Stimulated activated naive CD4-positive, alpha-beta T cell treated with Interleukin-2 at 50 U/mL for 16 hours (primary cell): ENCODE data around the gene PLD4.
"Not testable (repeated sequence)": the region's sequence is repeated elsewhere in the genome, so short reads cannot be mapped to it uniquely, and the experiment has no call there.

Experiments
- DNase-seq: peaks from one replicate; lab custom pipeline; 2025; lab: John Stamatoyannopoulos, UW

Gene PLD4

DNA sequence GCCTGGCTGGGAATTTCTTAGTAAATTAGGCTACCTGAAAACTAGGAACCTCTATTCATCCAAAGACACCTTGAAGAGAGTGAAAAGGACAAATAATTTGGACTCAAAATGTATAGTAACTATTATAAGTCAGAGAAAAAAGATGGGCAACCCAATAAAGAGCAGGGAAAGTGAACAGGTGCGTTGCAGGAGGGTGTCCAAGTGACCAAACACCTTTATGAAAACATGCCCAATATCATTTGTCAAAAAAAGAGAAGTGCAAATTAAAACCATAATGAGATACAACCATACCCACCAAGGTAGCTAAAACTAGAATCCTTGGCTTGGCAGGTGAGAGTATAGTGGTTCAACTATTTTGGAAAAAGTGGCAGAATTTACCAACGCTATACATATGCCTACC is 24.9 kb upstream of the PLD4 start:
- no peak for DNase-seq

DNA sequence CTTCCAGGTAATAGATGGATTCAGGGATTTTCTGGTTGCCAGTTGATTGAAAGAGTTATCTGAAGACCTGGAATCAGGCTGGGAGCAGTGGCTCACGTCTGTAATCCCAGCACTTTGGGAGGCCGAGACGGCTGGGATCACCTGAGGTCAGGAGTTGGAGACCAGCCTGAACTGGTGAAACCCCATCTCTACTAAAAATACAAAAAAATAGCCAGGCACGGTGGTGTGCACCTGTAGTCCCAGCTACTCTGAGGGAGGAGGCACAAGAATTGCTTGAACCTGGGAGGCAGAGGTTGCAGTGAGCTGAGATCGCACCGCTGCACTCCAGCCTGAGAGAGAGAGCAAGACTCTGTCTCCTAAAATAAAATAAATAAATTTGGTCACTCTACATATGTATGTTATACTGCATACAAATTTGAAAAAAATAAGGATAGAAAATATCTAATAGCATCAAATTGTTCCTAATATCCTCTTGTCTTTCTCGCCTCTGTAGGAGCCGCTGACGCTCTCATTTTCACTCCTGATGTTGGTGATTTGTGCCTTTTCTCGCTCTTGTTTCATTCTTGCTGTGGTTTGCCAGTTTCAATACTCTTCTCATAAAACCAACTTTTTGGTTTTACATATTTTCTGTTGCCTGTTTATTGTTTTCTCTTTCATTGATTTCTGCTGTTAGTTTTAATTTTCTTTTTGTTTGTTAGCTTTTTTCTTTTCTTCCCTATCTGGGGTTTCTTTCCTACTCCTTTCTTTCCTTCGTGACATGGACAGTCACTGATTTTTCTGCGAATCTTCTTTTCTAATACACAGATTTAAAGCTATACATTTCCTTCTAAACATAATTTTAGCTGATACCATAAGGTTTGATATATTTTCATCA is 23.8 kb upstream of the PLD4 start:
- no peak for DNase-seq

DNA sequence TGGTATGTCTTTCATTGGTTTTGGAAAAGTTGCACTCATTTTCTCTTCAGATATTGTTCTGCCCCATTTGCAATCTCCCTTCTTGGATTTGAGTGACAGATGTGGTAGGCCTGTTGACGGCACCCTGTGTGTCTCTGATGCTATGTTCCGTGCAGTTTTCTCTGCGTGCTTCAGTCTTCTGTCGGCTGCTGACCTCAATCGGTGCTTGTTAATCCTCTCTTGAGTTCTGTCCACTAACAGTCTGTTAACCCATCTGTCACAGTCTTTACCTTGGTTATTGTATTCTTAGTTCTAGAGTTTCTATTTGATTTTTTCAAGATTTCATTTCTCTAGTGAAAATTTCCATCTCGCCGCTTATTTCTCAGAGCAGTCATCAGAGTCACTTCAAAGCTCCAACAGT is 20.7 kb upstream of the PLD4 start:
- no peak for DNase-seq

DNA sequence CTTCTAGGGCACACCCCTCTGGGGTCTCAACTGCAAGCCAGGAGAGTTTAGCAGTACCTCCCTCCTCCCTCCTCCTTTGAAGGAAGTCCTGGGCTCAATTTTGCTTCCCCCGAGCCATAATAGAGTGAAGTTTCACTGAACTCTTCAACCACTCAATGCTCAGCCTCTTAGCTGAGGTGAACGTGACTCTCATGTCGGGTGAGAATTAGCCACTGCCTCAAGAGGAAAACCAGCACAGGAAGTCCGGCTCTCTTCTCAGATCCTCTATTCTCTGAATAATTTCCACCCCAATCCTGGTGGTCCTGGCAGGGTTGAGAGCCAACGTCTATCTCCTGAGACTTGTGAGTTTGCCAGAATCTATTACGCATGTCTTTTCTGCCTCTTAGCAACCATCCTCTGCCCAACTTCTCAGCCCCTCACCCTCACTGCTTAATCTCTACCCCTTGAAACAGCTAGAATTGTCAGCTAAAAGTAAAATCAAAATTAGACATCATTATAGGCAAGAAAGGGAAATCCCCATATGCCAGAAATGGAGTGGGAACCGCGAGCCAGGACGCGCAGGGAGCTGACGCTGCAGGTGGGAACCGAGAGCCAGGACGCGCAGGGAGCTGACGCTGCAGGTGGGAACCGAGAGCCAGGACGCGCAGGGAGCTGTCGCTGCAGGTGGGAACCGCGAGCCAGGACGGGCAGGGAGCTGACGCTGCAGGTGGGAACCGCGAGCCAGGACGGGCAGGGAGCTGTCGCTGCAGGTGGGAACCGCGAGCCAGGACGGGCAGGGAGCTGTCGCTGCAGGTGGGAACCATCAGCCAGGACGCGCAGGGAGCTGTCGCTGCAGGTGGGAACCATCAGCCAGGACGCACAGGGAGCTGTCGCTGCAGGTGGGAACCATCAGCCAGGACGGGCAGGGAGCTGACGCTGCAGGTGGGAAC is 19.8 kb upstream of the PLD4 start:
- not testable (repeated sequence) for DNase-seq

DNA sequence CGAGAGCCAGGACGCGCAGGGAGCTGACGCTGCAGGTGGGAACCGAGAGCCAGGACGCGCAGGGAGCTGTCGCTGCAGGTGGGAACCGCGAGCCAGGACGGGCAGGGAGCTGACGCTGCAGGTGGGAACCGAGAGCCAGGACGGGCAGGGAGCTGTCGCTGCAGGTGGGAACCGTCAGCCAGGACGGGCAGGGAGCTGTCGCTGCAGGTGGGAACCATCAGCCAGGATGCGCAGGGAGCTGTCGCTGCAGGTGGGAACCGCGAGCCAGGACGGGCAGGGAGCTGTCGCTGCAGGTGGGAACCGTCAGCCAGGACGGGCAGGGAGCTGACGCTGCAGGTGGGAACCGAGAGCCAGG is 19.1 kb upstream of the PLD4 start:
- not testable (repeated sequence) for DNase-seq

DNA sequence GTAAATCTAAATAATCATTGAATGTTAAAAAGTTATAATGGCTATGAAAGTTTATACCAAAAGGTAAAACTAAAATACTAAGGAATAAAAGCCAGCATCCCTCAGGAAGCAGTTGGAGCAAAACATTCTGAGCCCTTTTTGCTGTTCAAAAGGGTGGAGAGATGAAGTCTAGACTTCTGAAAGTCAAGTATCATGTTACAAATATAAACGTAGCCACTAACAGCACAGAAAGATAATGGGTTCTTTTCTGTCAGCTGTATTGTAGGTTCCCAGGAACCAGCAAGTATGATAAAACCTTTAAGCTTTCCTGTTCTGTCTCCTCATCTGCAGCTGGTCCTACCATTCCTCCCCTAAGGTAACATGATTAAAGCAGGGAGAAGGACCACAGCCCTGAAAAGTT is 16.4 kb upstream of the PLD4 start:
- no peak for DNase-seq

DNA sequence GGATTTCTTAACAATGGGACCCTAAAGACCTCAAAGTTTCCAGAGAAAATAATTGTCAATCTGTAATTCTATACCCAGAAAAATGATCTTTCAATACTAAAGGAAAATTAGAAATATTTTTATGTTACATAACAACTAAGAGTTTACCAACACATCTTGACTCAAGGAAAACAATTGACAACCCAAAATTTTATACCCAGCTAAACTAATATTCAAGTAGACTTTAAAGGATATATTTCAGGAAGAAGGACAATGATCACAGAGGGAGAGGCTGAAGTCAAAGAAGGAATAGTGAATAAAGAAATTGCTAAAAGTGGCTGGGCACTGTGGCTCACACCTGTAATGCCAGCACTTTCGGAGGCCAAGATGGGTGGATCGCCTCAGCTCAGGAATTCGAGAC is 12.6 kb upstream of the PLD4 start:
- DNase-seq: no peak

DNA sequence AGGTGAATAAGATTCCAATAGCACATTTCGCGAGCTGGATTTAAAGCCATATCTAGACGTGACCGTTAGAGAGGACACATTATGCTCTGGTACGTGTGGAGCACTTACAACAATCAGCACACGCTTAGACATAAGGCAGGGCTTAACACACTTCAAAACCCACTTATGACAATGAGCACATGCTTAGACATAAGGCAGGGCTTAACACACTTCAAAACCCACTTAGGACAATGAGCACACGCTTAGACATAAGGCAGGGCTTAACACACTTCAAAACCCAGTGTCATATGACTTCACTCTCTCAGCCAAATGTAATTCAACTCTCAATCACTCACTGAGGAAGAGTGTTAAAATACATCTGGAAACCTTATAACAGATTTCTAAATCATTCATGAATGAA is 11.2 kb upstream of the PLD4 start:
- DNase-seq: no peak

DNA sequence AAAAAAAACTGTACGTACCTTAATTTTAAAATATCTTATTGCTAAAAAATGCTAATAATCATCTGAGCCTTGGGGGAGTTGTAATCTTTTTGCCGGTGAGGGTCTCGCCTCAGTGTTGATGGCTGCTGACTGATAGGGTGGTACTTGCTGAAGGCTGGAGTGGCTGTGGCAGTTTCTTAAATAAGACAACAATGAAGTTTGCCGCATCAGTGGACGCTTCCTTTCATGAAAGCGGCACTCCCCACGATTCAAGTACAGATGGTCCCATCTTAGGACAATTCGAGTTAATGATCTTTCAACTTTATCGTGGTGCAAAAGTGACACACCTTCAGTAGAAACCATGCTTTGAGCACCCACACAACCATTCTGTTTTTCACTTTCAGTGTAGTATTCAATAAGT is 7.6 kb upstream of the PLD4 start:
- DNase-seq: no peak

DNA sequence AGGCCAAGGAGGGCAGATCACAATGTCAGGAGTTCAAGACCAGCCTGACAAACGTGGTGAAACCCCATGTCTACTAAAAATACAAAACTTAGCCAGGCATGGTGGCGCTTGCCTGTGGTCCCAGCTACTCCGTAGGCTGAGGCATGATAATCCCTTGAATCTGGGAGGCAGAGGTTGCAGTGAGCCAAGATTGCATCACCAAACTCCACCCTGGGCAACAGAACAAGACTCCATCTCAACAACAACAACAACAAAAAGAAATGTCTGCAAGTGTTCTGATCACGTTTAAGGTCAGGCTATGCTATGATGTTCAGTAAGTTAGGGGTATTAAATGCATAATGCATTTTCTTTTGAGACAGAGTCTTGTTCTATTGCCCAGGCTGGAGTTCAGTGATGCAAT is 6.7 kb upstream of the PLD4 start:
- no peak for DNase-seq

DNA sequence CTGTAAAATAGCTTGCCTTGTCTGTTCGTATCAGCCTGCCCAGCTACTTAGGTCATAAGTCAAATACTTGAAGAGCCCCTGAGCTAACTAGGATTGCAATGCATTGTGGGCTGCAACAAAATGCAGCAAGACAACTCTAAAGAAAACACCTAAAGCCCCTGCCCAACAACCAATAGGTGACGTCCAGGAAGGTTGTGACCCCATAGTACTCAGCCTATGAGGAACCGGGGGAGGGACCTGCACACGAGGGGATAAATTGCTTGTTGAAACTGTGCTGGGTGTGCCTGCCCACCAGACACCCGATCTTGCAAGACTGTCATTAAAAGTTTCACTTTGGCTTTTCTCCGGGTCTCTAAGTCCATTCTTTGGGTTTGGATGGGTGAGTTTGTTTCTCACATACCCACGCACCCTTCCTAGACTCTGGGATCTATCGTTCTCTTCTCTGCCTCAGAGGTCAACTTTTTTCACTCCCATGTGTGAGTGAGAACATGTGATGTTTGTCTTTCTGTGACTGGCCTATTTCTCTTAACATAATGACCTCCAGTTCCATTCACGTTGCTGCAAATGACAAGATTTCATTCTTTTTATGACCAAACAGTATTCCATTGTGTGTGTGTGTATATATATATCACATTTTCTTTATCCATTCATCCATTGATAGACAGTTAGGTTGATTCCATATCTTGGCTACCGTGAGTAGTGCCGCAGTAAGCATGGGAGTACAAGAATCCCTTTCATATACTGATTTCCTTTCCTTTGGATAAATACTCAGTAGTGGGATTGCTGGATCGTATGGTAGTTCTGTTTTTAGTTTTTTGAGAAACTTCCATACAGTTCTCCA is 5.3 kb upstream of the PLD4 start:
- DNase-seq: not testable (repeated sequence)

DNA sequence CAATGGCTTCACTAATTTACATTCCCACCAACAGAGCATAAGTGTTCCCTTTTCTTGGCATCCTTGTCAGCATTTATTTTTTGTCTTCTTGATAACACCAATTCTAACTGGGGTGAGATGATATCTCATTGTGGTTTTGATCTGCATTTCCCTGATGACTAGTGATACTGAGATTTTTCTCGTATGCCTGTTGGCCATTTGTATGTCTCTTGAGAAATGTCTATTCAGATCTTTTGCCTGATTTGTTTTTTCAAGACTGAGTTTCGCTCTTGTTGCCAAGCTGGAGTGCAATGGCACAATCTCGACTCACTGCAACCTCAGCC is 4.7 kb upstream of the PLD4 start:
- DNase-seq: no peak

DNA sequence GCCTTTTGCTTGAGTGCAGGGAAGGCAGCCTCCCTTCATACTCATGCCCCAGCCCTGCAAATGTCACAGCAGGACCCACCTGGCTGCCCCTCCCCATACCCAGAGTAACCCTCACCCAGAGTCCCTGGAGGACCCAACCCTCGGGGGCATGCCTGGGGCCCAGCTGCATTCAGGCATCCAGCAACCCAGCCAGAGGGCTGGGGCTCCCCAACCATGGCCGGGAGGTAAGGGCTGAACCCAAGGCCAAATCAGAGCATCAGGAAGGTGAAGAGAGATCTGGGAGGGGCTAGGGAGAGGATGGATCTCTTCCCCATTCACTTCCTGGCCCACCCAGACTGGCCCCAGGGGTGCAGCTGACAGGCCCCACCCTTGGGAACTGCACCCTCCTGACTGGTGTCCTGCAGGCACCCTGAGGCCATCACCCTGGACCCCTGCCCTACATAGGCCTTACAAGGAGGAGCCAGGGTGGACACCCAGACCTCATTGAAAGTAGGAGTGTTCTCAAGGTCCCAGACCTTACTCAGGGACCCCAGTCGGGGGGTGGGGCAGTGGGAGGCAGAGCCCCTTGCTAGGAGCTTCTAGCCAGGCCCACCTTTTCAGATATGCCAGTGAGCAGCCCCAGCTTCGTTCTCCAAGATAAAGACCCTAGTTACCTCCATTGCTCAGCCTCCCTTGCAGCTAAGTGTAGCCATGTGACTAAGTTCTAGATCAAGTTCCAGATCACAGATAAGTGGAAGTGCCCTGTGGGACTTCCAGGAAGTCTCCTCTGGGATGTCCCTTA is 849 bp upstream of the PLD4 start:
- DNase-seq: no peak

DNA sequence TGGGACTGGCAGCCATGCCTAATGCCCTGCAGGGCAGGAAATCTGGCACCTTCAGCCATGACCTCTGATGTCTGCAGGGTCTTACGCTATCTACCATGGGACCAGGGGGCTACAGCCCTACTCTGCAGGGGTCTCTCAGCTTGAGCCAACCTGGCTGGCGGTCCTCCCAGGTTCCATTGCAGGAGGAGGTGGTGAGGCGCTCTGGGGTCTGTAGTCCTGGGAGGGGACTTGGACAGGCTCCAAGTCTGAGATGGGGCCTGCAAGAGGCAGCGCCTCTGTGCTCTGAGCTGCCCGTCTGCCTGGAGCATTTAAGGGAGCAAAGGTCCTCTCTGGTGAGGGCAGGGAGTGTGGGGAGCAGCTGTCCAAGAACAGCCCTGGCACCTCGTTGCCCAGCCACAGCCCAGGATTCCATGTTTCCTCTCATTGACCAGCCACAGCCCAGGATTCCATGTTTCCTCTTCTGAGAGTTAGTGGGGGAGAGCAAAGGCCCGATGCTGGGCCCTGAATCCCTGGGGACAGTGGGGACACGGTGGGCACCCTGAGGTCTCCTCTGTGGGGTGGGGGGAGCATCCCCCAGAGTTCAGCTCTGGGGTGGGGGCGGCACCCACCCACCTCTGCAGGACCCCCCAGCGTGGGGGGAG is 655 bp downstream of the PLD4 start:
- DNase-seq: no peak

DNA sequence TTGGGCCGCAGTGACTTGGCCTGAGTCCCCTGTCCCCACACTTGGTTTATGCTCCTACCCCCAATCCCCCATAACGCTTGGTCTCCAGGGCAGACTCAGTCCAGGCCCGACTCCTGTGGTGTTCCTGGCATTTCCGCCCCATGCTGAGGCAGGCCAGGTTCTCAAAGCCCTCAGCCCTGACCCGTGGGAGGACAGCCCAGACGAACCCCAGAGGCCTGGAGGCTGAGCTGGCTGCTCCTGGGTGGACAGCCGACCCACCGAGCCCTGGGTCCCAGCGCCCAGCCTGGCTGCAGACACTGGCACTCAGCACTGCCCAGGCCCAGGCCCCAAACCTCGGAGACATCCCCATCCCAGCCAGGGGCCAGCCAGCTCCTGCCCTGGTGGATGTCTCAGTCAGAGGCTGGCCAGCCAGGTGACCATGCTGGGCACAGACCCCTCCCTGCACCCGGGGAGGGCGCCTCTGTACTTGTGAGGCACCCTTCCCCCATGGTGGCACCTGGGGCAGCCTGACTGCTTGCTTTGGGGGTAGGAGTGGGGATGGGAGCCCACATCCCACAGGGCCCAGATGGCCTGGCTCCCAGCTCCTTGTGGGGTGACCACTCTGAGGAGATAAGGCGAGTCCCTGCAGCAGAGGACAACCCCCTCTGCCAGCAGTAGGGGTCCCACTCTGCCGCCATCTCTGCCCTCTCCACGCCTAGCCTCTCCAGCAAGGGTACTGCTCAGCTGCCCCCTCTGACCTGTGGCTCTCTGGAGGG is 1.4 kb downstream of the PLD4 start:
- no peak for DNase-seq

DNA sequence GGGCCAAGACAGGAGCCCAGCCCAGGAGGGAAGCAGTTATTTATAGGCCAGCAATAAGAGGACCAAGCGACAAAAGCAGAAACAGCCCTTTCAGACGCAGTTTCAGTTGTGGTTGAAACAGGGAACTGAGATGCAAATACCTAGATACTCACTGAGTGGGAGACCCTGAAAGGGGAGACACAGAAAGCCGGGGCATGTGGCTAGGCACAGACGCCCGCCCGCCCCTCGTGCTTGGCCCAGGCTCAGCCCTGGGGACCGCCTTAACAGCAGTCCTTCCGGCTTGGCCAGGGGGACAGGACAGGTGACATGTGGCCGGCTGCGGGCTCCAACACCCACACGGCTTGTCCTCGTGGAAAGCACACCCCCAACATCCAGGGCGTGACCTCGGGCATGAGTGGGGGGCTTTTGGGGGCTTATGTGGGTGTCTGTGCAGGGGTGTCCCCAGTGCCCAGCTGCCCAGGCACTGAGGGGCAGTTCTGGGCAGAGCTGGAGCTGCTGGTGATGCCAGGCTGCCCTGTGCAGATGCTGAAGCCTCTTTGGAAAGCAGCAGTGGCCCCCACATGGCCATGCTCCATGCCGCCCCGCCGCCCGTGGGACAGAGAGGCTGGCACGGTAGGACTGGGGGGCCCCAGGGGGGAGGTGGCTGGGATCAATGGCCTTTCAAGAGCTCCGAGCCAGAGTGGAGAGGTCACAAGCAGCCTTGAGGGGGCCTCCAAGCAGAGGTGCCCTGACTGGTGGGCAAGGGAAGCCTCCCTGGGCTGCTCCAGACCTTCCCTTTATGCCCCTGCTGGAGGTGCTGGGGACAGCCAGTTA is 2.1 kb downstream of the PLD4 start:
- no peak for DNase-seq

DNA sequence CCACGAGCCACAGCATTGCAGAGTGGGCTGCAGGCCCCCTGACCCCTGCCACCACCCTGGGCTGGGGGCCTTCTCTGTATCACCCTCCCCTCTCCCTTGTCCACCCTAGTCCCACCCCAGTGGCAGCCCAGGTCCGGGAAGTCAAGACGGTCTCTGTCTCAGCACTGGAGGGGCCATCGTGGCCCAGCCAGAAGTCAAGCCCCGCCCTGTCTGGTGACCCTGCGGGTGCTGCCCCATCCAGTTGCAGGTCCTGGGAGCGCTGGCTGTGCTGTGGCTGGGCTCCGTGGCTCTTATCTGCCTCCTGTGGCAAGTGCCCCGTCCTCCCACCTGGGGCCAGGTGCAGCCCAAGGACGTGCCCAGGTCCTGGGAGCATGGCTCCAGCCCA is 2.7 kb downstream of the PLD4 start:
- no peak for DNase-seq

DNA sequence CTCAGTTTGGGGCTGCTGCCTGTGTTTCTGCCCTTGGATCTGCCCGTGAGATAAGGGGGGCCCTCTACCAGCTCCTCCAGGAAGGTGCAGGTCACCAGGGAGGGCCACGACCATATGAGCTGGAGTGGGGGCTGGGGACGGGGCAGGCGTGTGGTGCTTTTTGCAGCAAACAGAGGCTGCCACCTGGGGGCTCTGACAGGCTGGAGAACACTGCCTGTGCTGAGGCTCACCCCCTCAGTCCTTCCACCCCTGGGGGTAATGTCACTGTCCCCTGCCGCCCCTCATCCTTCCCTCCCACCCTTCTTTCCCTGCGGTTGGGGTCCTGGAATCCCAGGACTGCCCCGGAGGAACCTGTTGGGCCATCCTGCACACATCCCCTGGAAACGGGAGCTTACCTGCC is 3.2 kb downstream of the PLD4 start:
- no peak for DNase-seq

DNA sequence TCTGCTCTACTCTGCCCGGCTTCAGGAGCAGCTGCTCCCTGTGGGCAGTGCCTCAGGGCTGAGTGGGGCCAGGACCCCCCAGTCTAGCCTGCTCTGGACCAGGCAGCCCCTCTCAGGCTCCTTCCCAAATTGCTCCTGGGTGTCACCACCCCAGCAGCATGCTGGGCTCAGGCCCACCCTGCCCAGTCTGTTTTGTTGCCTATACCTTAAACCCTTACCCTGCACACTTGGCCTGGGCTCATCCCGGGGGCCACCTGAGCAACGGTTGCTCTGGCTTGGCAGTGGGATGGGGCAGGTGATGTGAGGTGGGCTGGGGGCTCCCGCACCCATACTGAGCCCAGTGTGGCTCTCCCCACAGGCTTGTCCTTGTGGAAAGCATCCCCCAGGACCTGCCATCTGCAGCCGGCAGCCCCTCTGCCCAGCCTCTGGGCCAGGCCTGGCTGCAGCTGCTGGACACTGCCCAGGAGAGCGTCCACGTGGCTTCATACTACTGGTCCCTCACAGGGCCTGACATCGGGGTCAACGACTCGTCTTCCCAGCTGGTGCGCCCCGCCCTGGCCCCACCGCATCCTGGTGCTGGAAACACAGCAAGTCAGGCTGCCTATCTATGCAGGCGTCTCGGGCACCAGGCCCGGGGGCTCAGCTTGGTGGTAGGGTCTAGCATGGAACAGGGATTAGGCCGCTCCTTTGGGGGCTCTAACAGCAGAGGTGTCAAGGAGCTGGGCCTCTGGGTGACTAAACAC is 3.9 kb downstream of the PLD4 start:
- no peak for DNase-seq
